Upper lobe of left lung (tissue), 6 donors: ENCODE data around the gene SLC5A5. TPM values are rescaled to one million over a fixed set of nuclear protein-coding genes. Genes with fewer than 3 reads are reported as not detected.

Source experiments
- ATAC-seq, 2 donors: fragments of 200-7000 bp; cut with Tn5 transposase; one replicate each; pipeline ENCODE4 v1.9.1; 2022; ENCODE audit warnings: mild to moderate bottlenecking in 2 of 2, moderate library complexity in 2 of 2; ENCODE audit not compliant: low FRiP score in 2 of 2
- DNase-seq, 2 donors: peaks; one replicate each; pipeline ENCODE4 v3.0.0-alpha.2; 2019 to 2020
- H3K27ac ChIP-seq, 4 donors: fragments of 200-600 bp; sonication (generic); one replicate each; pipeline ENCODE4 v1.5.1; 2016 to 2019
- H3K27me3 ChIP-seq, 4 donors: fragments of 200-600 bp; sonication (generic); one replicate each; pipeline ENCODE4 v1.5.1; 2017 to 2019
- H3K36me3 ChIP-seq, 4 donors: fragments of 200-600 bp; sonication (generic); one replicate each; pipeline ENCODE4 v1.5.1; 2016 to 2019
- H3K4me1 ChIP-seq, 4 donors: fragments of 200-600 bp; sonication (generic); one replicate each; pipeline ENCODE4 v1.5.1; 2018 to 2019
- H3K4me3 ChIP-seq, 4 donors: fragments of 200-600 bp; sonication (generic); one replicate each; pipeline ENCODE4 v1.5.1; 2017 to 2019; ENCODE audit warnings: mild to moderate bottlenecking in 2 of 4, moderate library complexity in 1 of 4
- H3K9me3 ChIP-seq, 4 donors: fragments of 200-600 bp; sonication (generic); one replicate each; pipeline ENCODE4 v1.5.1; 2018 to 2019
- CTCF ChIP-seq, 6 experiments: fragments of 450-650 bp in 4 of 6; fragments of 200-600 bp in 2 of 6; sonication (generic) in 2 of 6; IDR thresholded peaks; one replicate each; pipeline ENCODE4 v1.5.1; 2016 to 2019; ENCODE audit warnings: antibody characterized with exemption in 6 of 6
- EP300 ChIP-seq, 4 donors: sonication (generic); formaldehyde crosslinking; IDR thresholded peaks; one replicate each; pipeline ENCODE4 v1.5.1; 2017; ENCODE audit warnings: antibody characterized with exemption in 4 of 4, control low read depth in 2 of 4
- POLR2A ChIP-seq, 4 donors: fragments of 450-650 bp; IDR thresholded peaks; one replicate each; pipeline ENCODE4 v1.5.1; 2016 to 2017; ENCODE audit warnings: antibody characterized with exemption in 4 of 4, mild to moderate bottlenecking in 2 of 4
- POLR2AphosphoS5 ChIP-seq, 2 donors: sonication (generic); formaldehyde crosslinking; IDR thresholded peaks; one replicate each; pipeline ENCODE4 v1.5.1; 2017; ENCODE audit warnings: antibody characterized with exemption in 2 of 2
- WGBS, 2 donors: methylation state at CpG; one replicate each; pipeline ENCODE4 v1.1.5; 2017 to 2018; 5-methylcytosine and 5-hydroxymethylcytosine counted together
- small RNA-seq, 4 donors: library from RNA; depleted of rRNA; stranded (forward); fragments of <200 nt; gene quantifications; one replicate each; pipeline ENCODE3, GENCODE V24; 2016
- total RNA-seq, 6 donors: library from RNA; depleted of rRNA in 4 of 6; stranded (reverse); fragments of >200 nt in 4 of 6; gene quantifications; one replicate each; pipeline versions ENCODE4 v1.1.0 to v1.2.1, GENCODE V29; 2016 to 2021
- donor health status: DM: no; HTN: no; CAD: no; lungs with moderate emphysema.
- donor health status: DM: no; HTN: yes; CAD: no; lungs with severe emphysema.

The SLC5A5 gene
- total RNA-seq, 6 donors from 2014 or later: under 0.01 to 0.15 TPM; not detected in 4

- 80 to 87% methylated on average over 3 to 4 of the region's 4 CpGs for WGBS, 2 donors
- ATAC-seq: peak in 1 of 2 donors; percentile 6
- H3K36me3 ChIP-seq: peaks cover 0 to 43% (median 23%) of the 10 kb centered on the region in 4 donors
- H3K27ac ChIP-seq: no peak overlapping the region
- TF ChIP-seq EP300 (IDR thresholded peaks at IDR 0.05) (no peak), POLR2A (IDR thresholded peaks at IDR 0.05) (no peak), CTCF (IDR thresholded peaks at IDR 0.05) (no peak), POLR2AphosphoS5 (IDR thresholded peaks at IDR 0.05) (no peak)
- peaks cover 8 to 27% (median 15%) of the 10 kb centered on the region in 4 donors for H3K4me1 ChIP-seq
- H3K4me3 ChIP-seq: no peak overlapping the region
- H3K27me3 ChIP-seq: peaks cover 0 to 8% (median 3%) of the 10 kb centered on the region in 4 donors
- no peaks in the 10 kb centered on the region for H3K9me3 ChIP-seq
- no peak for DNase-seq
Measured at GRCh38 chr19:17944301-17944700, 72.6 kb downstream of the SLC5A5 start.

Small RNAs within 50 kb of the gene (small RNA-seq; reads per million reads assigned to genes)
- 0 reads per million in 4 donors for gene SNORA68

Other genes with a start within 250 kb of the SLC5A5 start
- under 1 TPM in 5 of 6 donors, not detected in 1; under 0.01 to 0.54 (median 0.33) TPM for gene UNC13A, start 183.6 kb upstream of the SLC5A5 start, total RNA-seq
- 10 to 100 TPM; 23.6 to 87.9 (median 63.7) TPM for gene MAP1S, start 152.5 kb upstream of the SLC5A5 start, total RNA-seq
- gene FCHO1, start 120.5 kb upstream of the SLC5A5 start, total RNA-seq: 10 to 100 TPM in 2 of 6 donors, 1 to 10 TPM in 4; 1.9 to 19.9 (median 8.7) TPM
- 1 to 10 TPM in 5 of 6 donors, not detected in 1; 1.0 to 8.8 (median 2.5) TPM for gene B3GNT3, start 76.8 kb upstream of the SLC5A5 start, total RNA-seq
- under 1 TPM in 1 of 6 donors, not detected in 5; 0.57 TPM for gene INSL3, start 50.4 kb upstream of the SLC5A5 start, total RNA-seq
- 10 to 100 TPM; 11.0 to 25.1 (median 12.8) TPM for gene JAK3, start 24.0 kb upstream of the SLC5A5 start, total RNA-seq
- 1,000 to 10,000 TPM in 3 of 6 donors, 100 to 1,000 TPM in 3; 705 to 1,655 (median 1,002) TPM for gene RPL18A, start 12.0 kb upstream of the SLC5A5 start, total RNA-seq
- gene CCDC124, start 61.1 kb downstream of the SLC5A5 start, total RNA-seq: 10 to 100 TPM; 50.2 to 83.3 (median 62.1) TPM
- under 1 TPM in 2 of 6 donors, not detected in 4; 0.34 to 0.37 TPM for gene KCNN1, start 95.2 kb downstream of the SLC5A5 start, total RNA-seq
- 100 to 1,000 TPM in 2 of 6 donors, 10 to 100 TPM in 4; 53.6 to 253 (median 78.8) TPM for gene ARRDC2, start 136.2 kb downstream of the SLC5A5 start, total RNA-seq
- gene IL12RB1, start 215.0 kb downstream of the SLC5A5 start, total RNA-seq: 10 to 100 TPM in 1 of 6 donors, 1 to 10 TPM in 5; 2.6 to 13.2 (median 8.6) TPM
- gene MAST3, start 225.8 kb downstream of the SLC5A5 start, total RNA-seq: 10 to 100 TPM in 4 of 6 donors, 1 to 10 TPM in 2; 9.3 to 67.1 (median 27.5) TPM